ENCODE results near the gene CTTN.
"Not testable (repeated sequence)": the region's sequence is repeated elsewhere in the genome, so short reads cannot be mapped to it uniquely, and the experiment has no call there.

CTTN gene

DNA sequence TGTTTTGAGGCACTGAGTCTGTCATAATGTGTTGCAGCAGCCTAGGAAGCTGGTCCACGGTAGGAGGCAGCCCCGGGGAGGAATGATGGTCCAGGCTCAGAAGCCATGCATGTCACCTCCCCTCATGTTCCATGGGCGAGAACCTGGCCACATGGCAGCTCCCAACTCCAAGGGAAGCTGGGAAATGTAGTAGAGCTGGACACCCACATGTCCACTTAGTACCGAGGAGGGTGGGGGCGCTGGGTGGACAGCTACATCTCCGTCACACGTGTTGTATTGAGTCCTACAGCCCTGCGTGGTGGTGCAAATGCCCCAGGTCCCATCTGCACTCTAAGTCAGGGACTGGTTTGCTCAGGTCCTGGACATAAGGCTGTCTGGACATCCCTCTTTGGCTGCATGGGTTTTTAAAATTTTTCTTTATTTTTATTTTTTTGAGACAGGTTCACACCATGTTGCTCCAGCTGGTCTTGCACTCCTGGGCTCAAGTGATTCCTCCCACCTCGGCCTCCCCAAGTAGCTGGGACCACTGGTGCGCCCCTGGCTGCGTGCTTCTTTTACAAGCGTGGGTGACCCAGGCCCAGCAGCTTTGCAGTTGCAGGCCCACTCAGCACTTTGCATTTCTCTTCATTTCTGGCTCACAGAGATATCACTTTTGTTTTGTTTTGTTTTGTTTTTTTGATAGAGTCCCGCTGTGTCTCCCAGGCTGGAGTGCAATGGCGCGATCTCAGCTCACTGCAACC is 3.9 kb upstream of the CTTN start:
- H3K27ac Mint-ChIP-seq, result no peak overlapping the region
- H3K9me3 Mint-ChIP-seq (ENCODE audit: low read depth), result no peaks in the 10 kb centered on the region
- H3K4me1 Mint-ChIP-seq (ENCODE audit: low read depth), result peaks cover 10% of the 10 kb centered on the region
- H3K4me3 Mint-ChIP-seq, result no peak overlapping the region
- peaks cover 8% of the 10 kb centered on the region for H3K36me3 Mint-ChIP-seq
- H3K27me3 Mint-ChIP-seq, result peaks cover 23% of the 10 kb centered on the region

DNA sequence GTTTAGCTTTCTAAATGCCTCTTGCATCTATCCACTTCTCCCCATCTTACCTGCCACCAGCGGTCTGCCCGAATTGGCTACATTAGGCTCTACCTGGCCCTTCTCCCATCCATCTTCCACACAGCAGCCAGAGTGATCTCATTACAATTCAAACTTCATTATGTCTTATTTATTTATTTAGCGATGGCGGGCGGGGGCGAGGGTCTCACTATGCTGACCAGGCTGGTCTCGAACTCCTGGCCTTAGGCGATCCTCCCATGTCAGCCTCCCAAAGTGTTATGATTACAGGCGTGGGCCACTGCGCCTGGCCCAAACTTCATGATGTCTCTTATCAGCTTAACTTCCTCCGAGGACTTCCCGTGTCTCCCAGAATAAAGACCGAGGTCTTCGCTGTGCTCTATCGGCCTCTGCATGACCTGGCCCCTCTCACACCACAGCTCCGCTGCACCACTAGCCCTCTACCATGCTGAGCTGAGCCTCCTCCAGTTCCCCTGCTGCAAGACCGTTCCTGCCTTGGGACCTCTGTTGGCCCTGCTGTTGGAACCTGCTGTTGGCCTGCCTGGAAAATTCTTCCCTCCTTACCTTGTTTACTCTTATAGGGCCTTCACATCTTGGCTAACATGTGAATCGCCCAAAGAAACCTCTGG is 870 bp upstream of the CTTN start:
- H3K36me3 Mint-ChIP-seq, result peaks cover 7% of the 10 kb centered on the region
- H3K4me3 Mint-ChIP-seq, result peak overlapping the region; percentile 93
- peaks cover 16% of the 10 kb centered on the region for H3K4me1 Mint-ChIP-seq (ENCODE audit: low read depth)
- H3K27ac Mint-ChIP-seq, result peak overlapping the region; percentile 84
- H3K9me3 Mint-ChIP-seq (ENCODE audit: low read depth), result no peaks in the 10 kb centered on the region
- H3K27me3 Mint-ChIP-seq, result peaks cover 21% of the 10 kb centered on the region

DNA sequence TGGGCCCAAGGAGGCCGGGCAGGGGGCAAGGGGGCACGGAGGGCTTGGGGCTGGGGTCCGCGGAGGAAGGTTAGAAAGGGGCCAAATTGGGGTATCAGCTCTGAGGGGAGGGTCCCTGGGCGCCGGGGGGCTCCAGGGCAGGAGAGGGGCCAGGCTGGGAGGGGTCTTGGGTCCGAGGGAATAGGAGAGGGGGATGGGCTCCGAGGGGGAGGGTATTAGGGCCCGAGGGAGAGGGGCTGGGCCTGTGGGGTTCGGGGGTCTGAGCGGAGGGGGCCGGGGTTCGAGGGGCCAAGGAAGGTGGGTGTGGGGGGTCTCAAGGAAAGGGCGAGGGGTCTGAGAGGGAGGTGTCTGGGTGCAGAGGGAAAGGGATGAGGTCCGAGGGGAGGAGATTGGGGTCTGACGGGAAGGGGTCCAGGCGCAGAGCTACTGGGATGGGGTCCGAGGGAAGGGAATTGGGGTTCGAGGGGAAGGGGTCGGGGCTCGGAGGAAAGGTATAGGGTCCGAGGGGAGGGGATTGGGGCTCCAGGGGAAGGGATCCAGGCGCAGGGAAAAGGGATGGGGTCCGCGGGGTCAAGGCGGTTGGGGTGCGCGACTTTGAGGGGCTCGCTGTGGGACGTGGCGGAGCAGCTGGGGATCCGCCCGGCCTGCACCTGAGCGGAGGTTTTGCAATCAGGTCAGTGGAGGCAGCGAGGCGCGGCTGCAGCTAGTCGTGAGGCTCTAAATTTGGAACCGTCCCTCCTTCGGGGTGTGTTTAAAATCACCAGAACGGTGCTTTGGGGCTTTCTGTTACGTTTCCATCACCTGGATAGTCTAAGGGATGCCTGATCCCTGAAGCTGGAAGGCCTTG is 728 bp downstream of the CTTN start:
- Mint-ChIP-seq H3K9me3 (ENCODE audit: low read depth) (no peaks in the 10 kb centered on the region), H3K36me3 (peaks cover 2% of the 10 kb centered on the region), H3K27me3 (peaks cover 15% of the 10 kb centered on the region), H3K4me3 (peak overlapping the region; percentile 71), H3K4me1 (ENCODE audit: low read depth) (peaks cover 21% of the 10 kb centered on the region), H3K27ac (no peak overlapping the region)

GRCh38 chr11:70399681-70400112 is 1.4 kb downstream of the CTTN start:
- Mint-ChIP-seq H3K27ac (no peak overlapping the region), H3K36me3 (peaks cover 2% of the 10 kb centered on the region), H3K9me3 (ENCODE audit: low read depth) (no peaks in the 10 kb centered on the region), H3K4me3 (peak overlapping the region; percentile 71), H3K27me3 (peaks cover 15% of the 10 kb centered on the region), H3K4me1 (ENCODE audit: low read depth) (peaks cover 21% of the 10 kb centered on the region)

DNA sequence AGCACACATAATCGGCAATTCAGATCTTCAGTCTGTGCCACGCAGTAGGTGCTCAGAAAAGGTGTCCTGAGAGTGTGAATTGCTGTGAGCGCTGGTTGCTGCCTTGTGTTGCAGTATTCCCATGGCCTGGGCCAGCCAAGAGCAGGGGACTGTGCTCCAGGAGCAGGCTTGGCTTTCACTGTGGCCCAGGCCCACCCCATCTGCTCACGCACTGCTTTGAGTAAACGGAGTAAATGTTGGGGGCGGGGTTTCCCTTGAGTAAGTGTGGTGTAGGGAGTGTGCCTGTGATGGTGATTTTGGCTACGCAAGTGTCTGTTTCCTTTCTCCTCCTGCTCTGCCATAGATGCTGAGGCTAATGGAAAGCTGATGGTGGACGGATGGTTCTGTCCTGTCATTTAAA is 2.3 kb downstream of the CTTN start:
- Mint-ChIP-seq H3K4me3 (no peak overlapping the region), H3K9me3 (ENCODE audit: low read depth) (no peaks in the 10 kb centered on the region), H3K27ac (no peak overlapping the region), H3K27me3 (peaks cover 12% of the 10 kb centered on the region), H3K4me1 (ENCODE audit: low read depth) (peaks cover 21% of the 10 kb centered on the region), H3K36me3 (peaks cover 2% of the 10 kb centered on the region)

DNA sequence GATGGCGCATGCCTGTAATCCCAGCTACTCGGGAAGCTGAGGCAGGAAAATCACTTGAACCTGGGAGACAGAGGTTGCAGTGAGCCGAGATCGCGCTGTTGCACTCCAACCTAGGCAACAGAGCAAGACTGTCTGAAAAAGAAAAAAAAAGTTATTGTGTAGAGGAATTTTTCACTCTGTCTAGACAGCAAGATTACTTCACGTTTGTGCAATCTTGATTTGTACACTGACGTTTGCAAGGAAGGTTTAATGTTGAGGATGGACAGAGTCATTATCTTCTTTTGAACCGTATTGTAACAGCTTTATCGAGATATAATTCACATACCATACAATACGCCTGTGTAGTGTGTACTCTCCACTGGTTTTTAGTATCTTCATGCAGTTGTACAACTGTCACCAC is 3.7 kb downstream of the CTTN start:
- Mint-ChIP-seq H3K36me3 (peaks cover 2% of the 10 kb centered on the region), H3K27ac (no peak overlapping the region), H3K27me3 (peaks cover 9% of the 10 kb centered on the region), H3K4me3 (no peak overlapping the region), H3K4me1 (ENCODE audit: low read depth) (peaks cover 21% of the 10 kb centered on the region), H3K9me3 (ENCODE audit: low read depth) (no peaks in the 10 kb centered on the region)

- Mint-ChIP-seq H3K27ac (no peak overlapping the region), H3K4me3 (no peak overlapping the region), H3K36me3 (no peaks in the 10 kb centered on the region), H3K27me3 (peaks cover 3% of the 10 kb centered on the region), H3K4me1 (ENCODE audit: low read depth) (peaks cover 14% of the 10 kb centered on the region), H3K9me3 (ENCODE audit: low read depth) (no peaks in the 10 kb centered on the region)
Measured at GRCh38 chr11:70402685-70403084, 4.4 kb downstream of the CTTN start.

- Mint-ChIP-seq H3K36me3 (peaks cover under 1% of the 10 kb centered on the region), H3K27me3 (no peaks in the 10 kb centered on the region), H3K4me1 (ENCODE audit: low read depth) (peaks cover 11% of the 10 kb centered on the region), H3K9me3 (ENCODE audit: low read depth) (no peaks in the 10 kb centered on the region), H3K4me3 (no peak overlapping the region), H3K27ac (no peak overlapping the region)
Measured at GRCh38 chr11:70404244-70404643, 5.9 kb downstream of the CTTN start.

DNA sequence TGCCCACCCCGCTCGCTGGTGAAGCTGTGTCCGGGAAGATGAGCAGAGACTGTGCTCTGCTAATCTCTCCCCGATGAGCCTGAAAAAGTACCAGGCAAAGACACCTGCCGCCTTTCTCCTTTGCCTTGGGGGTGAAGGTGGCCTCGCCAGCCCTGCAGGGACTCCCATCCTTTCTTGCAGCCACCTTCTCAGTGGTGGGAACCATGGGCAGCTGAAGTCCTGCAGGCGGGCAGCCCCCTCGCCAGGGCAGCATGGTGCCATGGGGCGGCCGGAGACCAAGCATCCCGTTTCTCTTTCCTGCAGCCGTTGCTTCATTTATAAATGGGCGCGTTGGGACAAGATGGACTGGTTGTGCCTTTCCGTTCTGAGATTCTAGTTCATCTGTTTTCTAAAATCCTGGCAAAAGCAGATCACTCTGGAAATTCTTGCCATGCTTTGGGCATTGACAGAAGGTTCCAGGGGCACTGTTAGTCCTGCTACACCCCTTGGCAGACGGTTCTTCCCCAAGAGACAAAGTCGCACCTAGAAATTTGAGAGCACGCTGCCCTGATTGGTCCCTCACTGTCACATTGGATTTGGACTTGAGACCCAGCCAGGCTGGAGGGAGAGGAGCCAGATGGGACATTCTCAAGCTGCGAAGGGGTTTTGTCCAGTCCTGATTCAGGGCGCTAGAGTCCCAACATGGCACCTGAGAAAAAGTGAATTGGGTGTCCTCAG is 7.5 kb downstream of the CTTN start:
- Mint-ChIP-seq H3K4me1 (ENCODE audit: low read depth) (peaks cover 8% of the 10 kb centered on the region), H3K27me3 (no peaks in the 10 kb centered on the region), H3K9me3 (ENCODE audit: low read depth) (no peaks in the 10 kb centered on the region), H3K36me3 (peaks cover 10% of the 10 kb centered on the region), H3K4me3 (no peak overlapping the region), H3K27ac (no peak overlapping the region)

GRCh38 chr11:70407121-70407520 is 8.8 kb downstream of the CTTN start:
- peaks cover 8% of the 10 kb centered on the region for H3K4me1 Mint-ChIP-seq (ENCODE audit: low read depth)
- peaks cover 11% of the 10 kb centered on the region for H3K36me3 Mint-ChIP-seq
- H3K4me3 Mint-ChIP-seq, result no peak overlapping the region
- H3K27me3 Mint-ChIP-seq, result no peaks in the 10 kb centered on the region
- H3K9me3 Mint-ChIP-seq (ENCODE audit: low read depth), result no peaks in the 10 kb centered on the region
- no peak overlapping the region for H3K27ac Mint-ChIP-seq

GRCh38 chr11:70407814-70408213 is 9.5 kb downstream of the CTTN start:
- Mint-ChIP-seq H3K4me1 (ENCODE audit: low read depth) (peaks cover 1% of the 10 kb centered on the region), H3K9me3 (ENCODE audit: low read depth) (no peaks in the 10 kb centered on the region), H3K36me3 (peaks cover 14% of the 10 kb centered on the region), H3K27me3 (no peaks in the 10 kb centered on the region), H3K27ac (no peak overlapping the region), H3K4me3 (no peak overlapping the region)

GRCh38 chr11:70408326-70408725 is 10.0 kb downstream of the CTTN start:
- H3K4me1 Mint-ChIP-seq (ENCODE audit: low read depth); H3K9me3 Mint-ChIP-seq (ENCODE audit: low read depth); H3K27me3 Mint-ChIP-seq; H3K27ac Mint-ChIP-seq; H3K4me3 Mint-ChIP-seq: not testable (repeated sequence)
- peaks cover 14% of the 10 kb centered on the region for H3K36me3 Mint-ChIP-seq

GRCh38 chr11:70409437-70409836 is 11.1 kb downstream of the CTTN start:
- Mint-ChIP-seq H3K4me3 (no peak overlapping the region), H3K27ac (no peak overlapping the region), H3K9me3 (ENCODE audit: low read depth) (no peaks in the 10 kb centered on the region), H3K4me1 (ENCODE audit: low read depth) (no peaks in the 10 kb centered on the region), H3K27me3 (no peaks in the 10 kb centered on the region), H3K36me3 (peaks cover 14% of the 10 kb centered on the region)

GRCh38 chr11:70409871-70410270 is 11.5 kb downstream of the CTTN start:
- Mint-ChIP-seq H3K9me3 (ENCODE audit: low read depth) (no peaks in the 10 kb centered on the region), H3K36me3 (peaks cover 14% of the 10 kb centered on the region), H3K4me1 (ENCODE audit: low read depth) (no peaks in the 10 kb centered on the region), H3K4me3 (no peak overlapping the region), H3K27ac (no peak overlapping the region), H3K27me3 (no peaks in the 10 kb centered on the region)
